NCI-H82 treated with DMSO at 0.1 percent for 48 hours (cell line): ENCODE data around the gene SCARF2.
"Not testable (repeated sequence)": the region's sequence is repeated elsewhere in the genome, so short reads cannot be mapped to it uniquely, and the experiment has no call there.

ENCODE experiments used
- DNase-seq: peaks from one replicate; lab custom pipeline; 2025; ENCODE audit not compliant: unreplicated experiment; lab: John Stamatoyannopoulos, UW

SCARF2 gene

GRCh38 chr22:20395181-20395906 lies 42.3 kb downstream of the SCARF2 start:
- DNase-seq = no peak

- peak; percentile 76 for DNase-seq
These were observed 43.7 kb downstream of the SCARF2 start, which contains the start of gene ZNF74 for GRCh38 chr22:20393705-20394476. Gene ZNF74, plus strand, starts transcription at chr22:20394151. Its CDS starts 478 bp downstream, at chr22:20394629.

DNA sequence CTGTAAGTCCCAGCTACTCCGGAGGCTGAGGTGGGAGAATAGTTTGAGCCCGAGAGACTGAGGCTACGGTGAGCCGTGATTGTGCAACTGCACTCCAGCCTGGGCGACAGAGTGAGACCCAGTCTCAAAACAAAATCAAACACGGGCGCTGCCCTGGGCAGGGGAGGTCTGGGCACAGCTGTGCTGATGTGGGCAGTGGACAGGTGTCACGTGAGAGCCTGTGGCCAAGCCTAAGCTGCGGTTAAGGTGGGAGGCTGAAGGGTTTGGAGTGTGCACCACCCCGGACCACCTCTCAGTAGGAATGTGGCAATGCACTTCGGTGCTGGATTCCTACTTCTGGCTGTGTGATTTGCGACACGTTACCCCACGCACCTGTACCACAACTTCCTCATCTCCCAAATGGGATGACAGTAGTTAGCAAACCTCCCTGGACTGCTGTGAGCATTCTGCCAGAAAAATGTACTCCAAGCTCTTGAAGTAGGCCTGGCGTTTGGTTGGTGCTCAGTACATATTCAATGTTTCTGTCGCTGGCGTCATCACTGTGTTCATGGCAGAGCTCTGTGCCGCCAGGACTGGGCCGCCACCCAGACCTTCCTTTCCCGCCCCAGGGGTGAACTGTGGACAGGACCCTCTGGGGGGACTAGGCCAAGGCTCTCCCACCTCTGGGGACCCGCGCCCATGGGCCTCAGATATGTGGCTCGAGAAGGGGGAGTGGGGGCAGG lies 44.5 kb downstream of the SCARF2 start:
- DNase-seq = no peak

DNA sequence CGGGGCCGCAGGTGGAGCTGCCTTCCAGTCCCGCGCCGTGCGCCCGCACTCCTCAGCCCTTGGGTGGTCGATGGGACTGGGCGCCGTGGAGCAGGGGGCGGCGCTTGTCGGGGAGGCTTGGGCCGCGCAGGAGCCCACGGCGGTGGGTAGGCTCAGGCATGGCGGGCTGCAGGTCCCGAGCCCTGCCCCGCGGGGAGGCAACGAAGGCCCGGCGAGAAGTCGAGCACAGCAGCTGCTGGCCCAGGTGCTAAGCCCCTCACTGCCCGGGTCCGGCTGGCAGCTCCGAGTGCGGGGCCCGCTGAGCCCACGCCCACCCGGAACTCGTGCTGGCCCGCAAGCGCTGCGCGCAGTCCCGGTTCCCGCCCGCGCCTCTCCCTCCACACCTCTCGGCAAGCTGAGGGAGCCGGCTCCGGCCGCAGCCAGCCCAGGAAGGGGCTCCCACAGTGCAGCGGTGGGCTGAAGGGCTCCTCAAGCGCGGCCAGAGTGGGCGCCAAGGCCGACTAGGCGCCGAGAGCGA lies 45.2 kb downstream of the SCARF2 start:
- DNase-seq = not testable (repeated sequence)

DNA sequence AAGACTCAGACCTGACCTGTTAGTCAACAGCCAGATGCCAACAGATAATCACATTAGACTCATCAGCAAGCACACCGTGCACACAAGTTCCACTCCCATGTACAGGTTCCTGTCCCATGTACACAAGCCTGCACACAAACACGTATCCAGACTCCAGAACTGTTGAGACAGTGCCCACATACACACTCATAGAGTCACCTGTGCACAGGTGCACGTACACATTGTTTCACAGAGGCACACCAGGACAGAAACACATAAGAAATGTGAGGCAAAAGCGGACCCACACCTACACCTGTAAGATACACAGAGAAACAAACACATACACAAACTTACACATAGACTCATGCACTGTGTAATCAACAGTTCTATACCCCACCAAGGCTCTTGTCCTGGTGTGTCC lies 46.4 kb downstream of the SCARF2 start:
- no peak for DNase-seq

- no peak for DNase-seq
These were observed 47.2 kb downstream of the SCARF2 start for GRCh38 chr22:20390394-20390907.

GRCh38 chr22:20389288-20389687 lies 48.3 kb downstream of the SCARF2 start:
- no peak for DNase-seq

DNA sequence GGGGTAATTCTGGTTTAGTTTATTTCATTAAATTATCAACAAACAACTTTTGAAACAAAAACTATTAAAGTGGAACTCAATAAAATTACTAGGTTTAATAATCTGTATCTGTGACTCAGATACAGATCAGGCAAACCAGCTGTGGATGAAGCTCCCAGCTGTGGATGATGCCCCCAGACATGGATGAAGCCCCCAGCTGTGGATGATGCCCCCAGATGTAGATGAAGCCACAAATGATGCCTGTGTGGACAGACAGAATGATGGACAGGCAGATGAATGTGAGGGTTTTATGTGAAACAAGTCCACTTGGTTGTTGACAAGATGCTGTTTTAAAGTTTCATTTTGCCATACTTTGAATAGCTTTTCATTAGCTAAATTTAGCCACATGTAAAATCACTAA lies 49.4 kb downstream of the SCARF2 start:
- no peak for DNase-seq

GRCh38 chr22:20386972-20387371 lies 50.7 kb downstream of the SCARF2 start:
- no peak for DNase-seq

DNA sequence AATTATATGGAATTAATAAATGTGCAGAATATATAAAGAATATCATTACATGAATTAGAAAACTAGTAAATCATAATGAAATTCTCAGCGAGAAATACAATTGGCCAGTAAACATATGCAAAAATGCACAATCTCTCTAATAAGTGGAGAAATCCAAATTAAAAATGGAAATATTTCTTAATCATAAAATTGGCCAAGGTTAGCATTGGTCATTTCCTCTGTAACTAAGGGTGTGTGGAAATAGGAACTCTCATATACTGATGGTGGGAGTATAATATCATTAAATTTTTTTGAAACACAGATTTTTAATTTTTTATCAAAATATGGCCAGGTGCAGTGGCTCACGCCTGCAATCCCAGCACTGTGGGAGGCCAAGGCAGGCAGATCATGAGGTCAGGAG lies 51.3 kb downstream of the SCARF2 start:
- no peak for DNase-seq

GRCh38 chr22:20384865-20385264 lies 52.8 kb downstream of the SCARF2 start:
- no peak for DNase-seq

DNA sequence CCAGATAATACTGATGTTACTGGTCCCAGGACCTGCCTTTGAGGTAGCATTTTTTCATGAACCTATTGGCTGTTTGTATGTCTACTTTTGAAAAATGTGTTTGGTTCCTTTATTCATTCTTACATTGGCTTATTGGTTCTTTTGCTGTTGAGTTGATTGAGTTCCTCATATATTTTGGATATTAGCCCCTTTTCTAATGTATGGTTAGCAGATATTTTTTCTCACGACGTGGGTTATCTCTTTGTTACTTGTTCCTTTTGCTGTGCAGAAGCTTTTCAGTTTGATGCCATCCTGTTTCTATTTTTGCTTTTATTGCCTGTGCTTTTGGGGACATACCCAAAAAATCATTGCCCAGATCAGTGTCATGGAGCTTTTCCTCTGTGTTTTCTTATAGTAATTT lies 53.5 kb downstream of the SCARF2 start:
- DNase-seq = no peak

GRCh38 chr22:20383538-20383937 lies 54.1 kb downstream of the SCARF2 start:
- no peak for DNase-seq

DNA sequence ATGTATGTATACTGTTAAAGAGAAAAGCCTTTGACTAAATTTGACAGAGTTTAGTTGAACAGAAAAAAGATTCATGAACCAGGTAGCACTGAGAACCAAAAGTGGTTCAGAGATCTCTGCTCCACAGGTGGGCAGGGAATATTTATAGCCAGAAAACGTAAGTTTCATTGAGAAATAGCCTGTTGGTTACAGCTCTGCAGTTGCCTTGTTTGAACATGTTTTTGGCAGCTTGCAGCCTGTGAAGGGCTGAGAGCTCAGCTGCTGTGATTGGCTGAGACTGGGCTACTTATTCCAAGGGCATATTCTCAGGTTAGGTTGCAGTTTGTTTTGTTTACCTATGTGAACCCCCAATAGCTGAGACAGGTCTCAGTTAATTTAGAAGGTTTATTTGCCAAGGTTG lies 57.1 kb downstream of the SCARF2 start:
- DNase-seq = no peak

DNA sequence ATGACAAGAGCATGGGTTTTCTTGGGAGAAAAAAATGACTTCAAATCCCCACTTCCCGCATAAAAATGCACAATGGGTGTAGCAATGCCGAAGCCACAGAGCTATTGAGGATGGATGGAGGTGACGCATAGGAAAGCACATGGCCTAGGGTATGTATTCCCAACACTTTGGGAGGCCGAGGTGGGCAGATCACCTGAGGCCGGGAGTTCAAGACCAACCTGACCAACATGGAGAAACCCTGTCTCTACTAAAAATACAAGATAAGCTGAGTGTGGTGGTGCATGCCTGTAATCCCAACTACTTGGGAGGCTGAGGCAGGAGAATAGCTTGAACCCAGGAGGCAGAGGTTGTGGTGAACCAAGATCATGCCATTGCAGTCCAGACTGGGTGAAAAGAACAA lies 58.9 kb downstream of the SCARF2 start:
- not testable (repeated sequence) for DNase-seq

DNA sequence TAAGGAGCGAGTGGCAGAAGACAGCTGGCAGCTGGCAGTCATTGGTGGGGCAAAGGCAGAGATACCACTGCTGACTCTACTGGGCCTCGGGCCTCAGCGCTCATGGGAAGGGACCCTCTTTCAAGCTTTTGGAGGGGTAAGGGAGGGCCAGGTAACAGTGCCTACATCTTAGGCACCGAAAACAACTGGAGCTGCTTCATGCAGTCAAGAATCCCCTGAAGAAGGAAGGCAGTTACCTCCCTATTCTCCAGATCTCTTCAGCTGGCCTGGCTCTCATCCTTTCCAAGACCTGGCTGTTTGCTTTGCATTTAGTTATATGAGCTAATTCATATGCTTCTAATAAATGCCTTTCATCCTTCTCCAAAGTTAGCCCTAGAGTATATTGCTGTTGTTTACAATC lies 59.5 kb downstream of the SCARF2 start:
- no peak for DNase-seq

DNA sequence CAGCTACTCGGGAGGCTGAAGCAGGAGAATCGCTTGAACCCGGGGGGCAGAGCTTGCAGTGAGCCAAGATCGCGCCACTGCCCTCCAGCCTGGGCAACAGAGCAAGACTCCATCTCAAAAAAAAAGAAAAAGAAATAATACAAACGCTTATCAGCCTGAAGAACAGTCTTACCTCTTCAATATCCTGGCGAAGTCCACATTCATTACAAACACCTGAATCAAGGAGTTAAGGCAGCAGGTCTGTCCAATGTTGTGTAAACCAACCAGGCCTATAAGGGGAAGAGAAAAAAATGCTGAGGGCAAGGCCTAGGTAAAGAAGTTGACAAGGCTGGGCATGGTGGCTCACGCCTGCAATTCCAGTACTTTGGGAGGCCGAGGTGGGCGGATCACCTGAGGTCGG lies 60.6 kb downstream of the SCARF2 start:
- DNase-seq = not testable (repeated sequence)

- DNase-seq = not testable (repeated sequence)
These were observed 61.3 kb downstream of the SCARF2 start for GRCh38 chr22:20376281-20376680.
